ENCODE results near the gene WARS2. TPM values are rescaled to one million over a fixed set of nuclear protein-coding genes. Genes with fewer than 3 reads are reported as not detected.
A peak's percentile ranks its signal among the peaks of the same experiment; 100 is the strongest.

Gene WARS2
- total and polyA plus RNA-seq, 3 experiments from 2014 or later: 15.5 to 19.4 (median 18.1) TPM

- Histone ChIP-seq H3K9me3 (ENCODE audit: low read length) (no peaks in the 10 kb centered on the region), H3K4me1 (ENCODE audit: insufficient read depth, low read length) (no peaks in the 10 kb centered on the region), H3K4me3 (ENCODE audit: low read length) (no peak overlapping the region), H3K27ac (ENCODE audit: low read depth, low read length) (no peak overlapping the region), H3K36me3 (ENCODE audit: insufficient read depth, low read length) (no peaks in the 10 kb centered on the region), H3K27me3 (ENCODE audit: insufficient read depth, low read length, poor library complexity, severe bottlenecking) (no peaks in the 10 kb centered on the region)
- POLR2A ChIA-PET: no interaction called here
- no peak for DNase-seq
- H3K9me3 Mint-ChIP-seq: peaks cover 0 to 37% (median 0%) of the 10 kb centered on the region in 5 donors
- no peak overlapping the region for H3K4me3 Mint-ChIP-seq
- no peaks in the 10 kb centered on the region for H3K4me1 Mint-ChIP-seq
- no peak overlapping the region for H3K27ac Mint-ChIP-seq
- no peaks in the 10 kb centered on the region for H3K27me3 Mint-ChIP-seq
- peaks cover 0 to 38% (median 2%) of the 10 kb centered on the region in 3 donors for H3K36me3 Mint-ChIP-seq
- CTCF ChIA-PET: no interaction called here
Measured at GRCh38 chr1:119101563-119101962, 38.9 kb downstream of the WARS2 start.

GRCh38 chr1:119099775-119100174 is 40.7 kb downstream of the WARS2 start:
- no peaks in the 10 kb centered on the region for H3K27me3 ChIP-seq (ENCODE audit: insufficient read depth, low read length, poor library complexity, severe bottlenecking)
- H3K4me1 ChIP-seq (ENCODE audit: insufficient read depth, low read length): no peaks in the 10 kb centered on the region
- H3K4me3 ChIP-seq (ENCODE audit: low read length): no peak overlapping the region
- Mint-ChIP-seq H3K9me3 (peaks cover 0 to 22% (median 0%) of the 10 kb centered on the region in 5 donors), H3K27ac (no peak overlapping the region), H3K4me3 (no peak overlapping the region), H3K36me3 (peaks cover 0 to 28% (median 2%) of the 10 kb centered on the region in 3 donors), H3K4me1 (no peaks in the 10 kb centered on the region), H3K27me3 (no peaks in the 10 kb centered on the region)
- no peak for DNase-seq
- no peaks in the 10 kb centered on the region for H3K9me3 ChIP-seq (ENCODE audit: low read length)
- H3K27ac ChIP-seq (ENCODE audit: low read depth, low read length): no peak overlapping the region
- POLR2A ChIA-PET: no interaction called here
- H3K36me3 ChIP-seq (ENCODE audit: insufficient read depth, low read length): no peaks in the 10 kb centered on the region
- CTCF ChIA-PET: no interaction called here

GRCh38 chr1:119097380-119097779 is 43.1 kb downstream of the WARS2 start:
- H3K36me3 ChIP-seq (ENCODE audit: insufficient read depth, low read length): no peaks in the 10 kb centered on the region
- no peak for DNase-seq
- Mint-ChIP-seq H3K36me3 (peaks cover 0 to 27% (median 2%) of the 10 kb centered on the region in 3 donors), H3K9me3 (peaks cover 0 to 18% (median 0%) of the 10 kb centered on the region in 5 donors), H3K4me1 (peaks cover 4 to 6% (median 5%) of the 10 kb centered on the region in 3 donors), H3K4me3 (no peak overlapping the region), H3K27ac (no peak overlapping the region), H3K27me3 (no peaks in the 10 kb centered on the region)
- no peaks in the 10 kb centered on the region for H3K9me3 ChIP-seq (ENCODE audit: low read length)
- no peak overlapping the region for H3K27ac ChIP-seq (ENCODE audit: low read depth, low read length)
- ChIA-PET POLR2A (no interaction called here), CTCF (no interaction called here)
- H3K4me3 ChIP-seq (ENCODE audit: low read length): no peak overlapping the region
- no peaks in the 10 kb centered on the region for H3K27me3 ChIP-seq (ENCODE audit: insufficient read depth, low read length, poor library complexity, severe bottlenecking)
- H3K4me1 ChIP-seq (ENCODE audit: insufficient read depth, low read length): no peaks in the 10 kb centered on the region

- Mint-ChIP-seq H3K4me3 (no peak overlapping the region), H3K27me3 (no peaks in the 10 kb centered on the region), H3K36me3 (peaks cover 0 to 41% (median 5%) of the 10 kb centered on the region in 3 donors), H3K27ac (peak overlapping the region in 1 of 8 donors; percentile 4), H3K4me1 (peaks cover 4 to 6% (median 5%) of the 10 kb centered on the region in 3 donors), H3K9me3 (peaks cover 0 to 32% (median 4%) of the 10 kb centered on the region in 5 donors)
- Histone ChIP-seq H3K27ac (ENCODE audit: low read depth, low read length) (no peak overlapping the region), H3K27me3 (ENCODE audit: insufficient read depth, low read length, poor library complexity, severe bottlenecking) (no peaks in the 10 kb centered on the region), H3K36me3 (ENCODE audit: insufficient read depth, low read length) (no peaks in the 10 kb centered on the region), H3K4me3 (ENCODE audit: low read length) (no peak overlapping the region), H3K9me3 (ENCODE audit: low read length) (no peaks in the 10 kb centered on the region), H3K4me1 (ENCODE audit: insufficient read depth, low read length) (no peaks in the 10 kb centered on the region)
- CTCF ChIA-PET: no interaction called here
- no peak for DNase-seq
- POLR2A ChIA-PET: no interaction called here
Measured at GRCh38 chr1:119093721-119094120, 46.7 kb downstream of the WARS2 start.

- H3K36me3 ChIP-seq (ENCODE audit: insufficient read depth, low read length): no peaks in the 10 kb centered on the region
- no peak for DNase-seq
- Mint-ChIP-seq H3K27me3 (no peaks in the 10 kb centered on the region), H3K27ac (no peak overlapping the region), H3K4me3 (no peak overlapping the region), H3K4me1 (peaks cover 4 to 6% (median 5%) of the 10 kb centered on the region in 3 donors), H3K36me3 (peaks cover 2 to 49% (median 5%) of the 10 kb centered on the region in 3 donors), H3K9me3 (peaks cover 0 to 45% (median 4%) of the 10 kb centered on the region in 5 donors)
- H3K27ac ChIP-seq (ENCODE audit: low read depth, low read length): no peak overlapping the region
- H3K4me1 ChIP-seq (ENCODE audit: insufficient read depth, low read length): no peaks in the 10 kb centered on the region
- H3K9me3 ChIP-seq (ENCODE audit: low read length): no peaks in the 10 kb centered on the region
- CTCF ChIA-PET: no interaction called here
- H3K27me3 ChIP-seq (ENCODE audit: insufficient read depth, low read length, poor library complexity, severe bottlenecking): no peaks in the 10 kb centered on the region
- no peak overlapping the region for H3K4me3 ChIP-seq (ENCODE audit: low read length)
- POLR2A ChIA-PET: no interaction called here
Measured at GRCh38 chr1:119091618-119092017, 48.8 kb downstream of the WARS2 start.

- H3K4me3 Mint-ChIP-seq: no peak overlapping the region
- ChIA-PET CTCF (no interaction called here), POLR2A (no interaction called here)
- H3K36me3 Mint-ChIP-seq: peaks cover 5 to 58% (median 5%) of the 10 kb centered on the region in 3 donors
- Histone ChIP-seq H3K9me3 (ENCODE audit: low read length) (no peaks in the 10 kb centered on the region), H3K27me3 (ENCODE audit: insufficient read depth, low read length, poor library complexity, severe bottlenecking) (no peaks in the 10 kb centered on the region), H3K4me1 (ENCODE audit: insufficient read depth, low read length) (no peaks in the 10 kb centered on the region), H3K36me3 (ENCODE audit: insufficient read depth, low read length) (no peaks in the 10 kb centered on the region), H3K27ac (ENCODE audit: low read depth, low read length) (no peak overlapping the region), H3K4me3 (ENCODE audit: low read length) (no peak overlapping the region)
- H3K27ac Mint-ChIP-seq: no peak overlapping the region
- DNase-seq: no peak
- peaks cover 4 to 6% (median 6%) of the 10 kb centered on the region in 3 donors for H3K4me1 Mint-ChIP-seq
- peaks cover 0 to 53% (median 4%) of the 10 kb centered on the region in 5 donors for H3K9me3 Mint-ChIP-seq
- no peaks in the 10 kb centered on the region for H3K27me3 Mint-ChIP-seq
Measured at GRCh38 chr1:119090250-119090649, 50.2 kb downstream of the WARS2 start.

GRCh38 chr1:119086830-119087229 is 53.6 kb downstream of the WARS2 start:
- Mint-ChIP-seq H3K27me3 (no peaks in the 10 kb centered on the region), H3K4me3 (no peak overlapping the region), H3K4me1 (peaks cover 3 to 5% (median 3%) of the 10 kb centered on the region in 3 donors), H3K36me3 (peaks cover 5 to 58% (median 10%) of the 10 kb centered on the region in 3 donors), H3K9me3 (peaks cover 2 to 51% (median 10%) of the 10 kb centered on the region in 5 donors), H3K27ac (peak overlapping the region in 2 of 8 donors; percentile 46 to 63)
- Histone ChIP-seq H3K9me3 (ENCODE audit: low read length) (no peaks in the 10 kb centered on the region), H3K27me3 (ENCODE audit: insufficient read depth, low read length, poor library complexity, severe bottlenecking) (no peaks in the 10 kb centered on the region), H3K4me1 (ENCODE audit: insufficient read depth, low read length) (no peaks in the 10 kb centered on the region), H3K4me3 (ENCODE audit: low read length) (no peak overlapping the region), H3K27ac (ENCODE audit: low read depth, low read length) (no peak overlapping the region), H3K36me3 (ENCODE audit: insufficient read depth, low read length) (no peaks in the 10 kb centered on the region)
- ChIA-PET POLR2A (no interaction called here), CTCF (no interaction called here)
- no peak for DNase-seq

- Histone ChIP-seq H3K4me1 (ENCODE audit: insufficient read depth, low read length) (no peaks in the 10 kb centered on the region), H3K9me3 (ENCODE audit: low read length) (no peaks in the 10 kb centered on the region), H3K4me3 (ENCODE audit: low read length) (no peak overlapping the region), H3K27ac (ENCODE audit: low read depth, low read length) (no peak overlapping the region), H3K36me3 (ENCODE audit: insufficient read depth, low read length) (no peaks in the 10 kb centered on the region), H3K27me3 (ENCODE audit: insufficient read depth, low read length, poor library complexity, severe bottlenecking) (no peaks in the 10 kb centered on the region)
- DNase-seq: no peak
- H3K9me3 Mint-ChIP-seq: peaks cover 2 to 41% (median 10%) of the 10 kb centered on the region in 5 donors
- no peak overlapping the region for H3K4me3 Mint-ChIP-seq
- peaks cover 3 to 49% (median 10%) of the 10 kb centered on the region in 3 donors for H3K36me3 Mint-ChIP-seq
- peaks cover 3 to 5% (median 3%) of the 10 kb centered on the region in 3 donors for H3K4me1 Mint-ChIP-seq
- no peak overlapping the region for H3K27ac Mint-ChIP-seq
- ChIA-PET POLR2A (no interaction called here), CTCF (no interaction called here)
- H3K27me3 Mint-ChIP-seq: no peaks in the 10 kb centered on the region
Measured at GRCh38 chr1:119084798-119085197, 55.7 kb downstream of the WARS2 start.
